ENCODE data around the gene NEUROD2. TPM values are rescaled to one million over a fixed set of nuclear protein-coding genes. Genes with fewer than 3 reads are reported as not detected.

NEUROD2 gene
- total and polyA plus RNA-seq, 12 donors: 0.08 TPM; not detected in 11

- peaks cover 62 to 73% of the 10 kb centered on the region in 2 donors for H3K4me1 ChIP-seq (replicated peaks in 1 of 2)
- peak in 1 of 7 donors; percentile 50 for DNase-seq
- H3K27me3 ChIP-seq: no peaks in the 10 kb centered on the region
- H3K27ac ChIP-seq: peak overlapping the region in 2 of 5 donors; percentile 55 to 75
- 58 to 82% (median 73%) methylated on average over 4 of the region's 4 CpGs for WGBS, 4 donors
- no peak overlapping the region for H3K4me3 ChIP-seq
- TF ChIP-seq CTCF (IDR thresholded peaks at IDR 0.05): no peak
- TF ChIP-seq POLR2A (IDR thresholded peaks at IDR 0.05): no peak
- intact Hi-C loops (cut with DNase I): no loop called here
- H3K9me3 ChIP-seq (replicated peaks in 1 of 3): no peaks in the 10 kb centered on the region
- H3K36me3 ChIP-seq (replicated peaks in 1 of 2): no peaks in the 10 kb centered on the region
Observed at GRCh38 chr17:39641097-39641496, 33.4 kb upstream of the NEUROD2 start.

- TF ChIP-seq CTCF (IDR thresholded peaks at IDR 0.05) (no peak), POLR2A (IDR thresholded peaks at IDR 0.05) (no peak)
- Histone ChIP-seq H3K4me1 (replicated peaks in 1 of 2) (peaks cover 62 to 77% of the 10 kb centered on the region in 2 donors), H3K9me3 (replicated peaks in 1 of 3) (no peaks in the 10 kb centered on the region), H3K27ac (peak overlapping the region in 3 of 5 donors; percentile 55 to 75 (median 58)), H3K27me3 (no peaks in the 10 kb centered on the region), H3K36me3 (replicated peaks in 1 of 2) (no peaks in the 10 kb centered on the region), H3K4me3 (peak overlapping the region in 1 of 4 donors; percentile 24)
- intact Hi-C loops (cut with DNase I): no loop called here
- peak in 5 of 7 donors; percentile 47 to 68 (median 63) for DNase-seq
- 21 to 33% (median 29%) methylated on average over 4 of the region's 4 CpGs for WGBS, 4 donors
Observed at GRCh38 chr17:39640591-39641031, 32.9 kb upstream of the NEUROD2 start.

GRCh38 chr17:39639566-39640458 is 32.1 kb upstream of the NEUROD2 start:
- TF ChIP-seq POLR2A (IDR thresholded peaks at IDR 0.05) (peak in 1 of 2 donors; percentile 36), CTCF (IDR thresholded peaks at IDR 0.05) (no peak)
- DNase-seq: peak in 4 of 7 donors; percentile 44 to 64 (median 57)
- H3K4me1 ChIP-seq (replicated peaks in 1 of 2): peaks cover 62 to 85% of the 10 kb centered on the region in 2 donors
- WGBS, 4 donors: 49 to 74% (median 61%) methylated on average over 10 to 11 of the region's 11 CpGs
- peak overlapping the region in 1 of 4 donors; percentile 24 for H3K4me3 ChIP-seq
- no peaks in the 10 kb centered on the region for H3K36me3 ChIP-seq (replicated peaks in 1 of 2)
- peak overlapping the region in 3 of 5 donors; percentile 55 to 75 (median 58) for H3K27ac ChIP-seq
- intact Hi-C loops (cut with DNase I): no loop called here
- H3K27me3 ChIP-seq: no peaks in the 10 kb centered on the region
- no peaks in the 10 kb centered on the region for H3K9me3 ChIP-seq (replicated peaks in 1 of 3)

GRCh38 chr17:39639043-39639442 is 31.3 kb upstream of the NEUROD2 start:
- H3K27ac ChIP-seq: peak overlapping the region in 3 of 5 donors; percentile 55 to 75 (median 58)
- TF ChIP-seq CTCF (IDR thresholded peaks at IDR 0.05) (no peak), POLR2A (IDR thresholded peaks at IDR 0.05) (no peak)
- peaks cover 62 to 88% of the 10 kb centered on the region in 2 donors for H3K4me1 ChIP-seq (replicated peaks in 1 of 2)
- H3K27me3 ChIP-seq: no peaks in the 10 kb centered on the region
- DNase-seq: no peak
- H3K36me3 ChIP-seq (replicated peaks in 1 of 2): no peaks in the 10 kb centered on the region
- intact Hi-C loops (cut with DNase I): no loop called here
- no peaks in the 10 kb centered on the region for H3K9me3 ChIP-seq (replicated peaks in 1 of 3)
- WGBS, 4 donors: 68 to 83% (median 79%) methylated on average over 2 of the region's 2 CpGs
- no peak overlapping the region for H3K4me3 ChIP-seq
